Activated naive CD4-positive, alpha-beta T cell treated with anti-CD3 and anti-CD28 coated beads for 36 hours (primary cell): ENCODE data around the gene KLF2. TPM values are rescaled to one million over a fixed set of nuclear protein-coding genes. Genes with fewer than 3 reads are reported as not detected.
"Not testable (repeated sequence)": the region's sequence is repeated elsewhere in the genome, so short reads cannot be mapped to it uniquely, and the experiment has no call there.

ENCODE experiments used
- CTCF ChIA-PET: fragments of 350-600 bp; sonication (Branson Sonifier 250); formaldehyde crosslinking; loops from one replicate; lab custom pipeline; 2021; ENCODE audit warnings: antibody characterized with exemption; lab: Charles Lee
- DNase-seq: peaks from one replicate; pipeline ENCODE4 v3.0.0-alpha.2; 2020
- H3K27ac Mint-ChIP-seq: one replicate; pipeline ENCODE4 v1.8.0; 2021; ENCODE audit warnings: mild to moderate bottlenecking, mixed read lengths
- H3K27me3 Mint-ChIP-seq: one replicate; pipeline ENCODE4 v1.8.0; 2021; ENCODE audit warnings: low read depth, mixed read lengths
- H3K36me3 Mint-ChIP-seq: one replicate; pipeline ENCODE4 v1.8.0; 2021; ENCODE audit warnings: low read depth, mixed read lengths
- H3K4me1 Mint-ChIP-seq: one replicate; pipeline ENCODE4 v1.8.0; 2021; ENCODE audit warnings: low read depth, mixed read lengths
- H3K4me3 Mint-ChIP-seq: one replicate; pipeline ENCODE4 v1.8.0; 2021; ENCODE audit warnings: mild to moderate bottlenecking, moderate library complexity, mixed read lengths
- H3K9me3 Mint-ChIP-seq: one replicate; pipeline ENCODE4 v1.8.0; 2021; ENCODE audit warnings: mixed read lengths
- intact Hi-C: fragments of 100-400 bp; cut with micrococcal nuclease; formaldehyde crosslinking; loops from one replicate; pipeline ENCODE4 v1.15.1; 2023
- total RNA-seq, 2 experiments: library from RNA; stranded (reverse); gene quantifications; one replicate each; pipeline ENCODE4 v1.2.3, GENCODE V29; 2021

KLF2 gene
- total RNA-seq = under 1 TPM; 0.22 to 0.69 TPM

DNA sequence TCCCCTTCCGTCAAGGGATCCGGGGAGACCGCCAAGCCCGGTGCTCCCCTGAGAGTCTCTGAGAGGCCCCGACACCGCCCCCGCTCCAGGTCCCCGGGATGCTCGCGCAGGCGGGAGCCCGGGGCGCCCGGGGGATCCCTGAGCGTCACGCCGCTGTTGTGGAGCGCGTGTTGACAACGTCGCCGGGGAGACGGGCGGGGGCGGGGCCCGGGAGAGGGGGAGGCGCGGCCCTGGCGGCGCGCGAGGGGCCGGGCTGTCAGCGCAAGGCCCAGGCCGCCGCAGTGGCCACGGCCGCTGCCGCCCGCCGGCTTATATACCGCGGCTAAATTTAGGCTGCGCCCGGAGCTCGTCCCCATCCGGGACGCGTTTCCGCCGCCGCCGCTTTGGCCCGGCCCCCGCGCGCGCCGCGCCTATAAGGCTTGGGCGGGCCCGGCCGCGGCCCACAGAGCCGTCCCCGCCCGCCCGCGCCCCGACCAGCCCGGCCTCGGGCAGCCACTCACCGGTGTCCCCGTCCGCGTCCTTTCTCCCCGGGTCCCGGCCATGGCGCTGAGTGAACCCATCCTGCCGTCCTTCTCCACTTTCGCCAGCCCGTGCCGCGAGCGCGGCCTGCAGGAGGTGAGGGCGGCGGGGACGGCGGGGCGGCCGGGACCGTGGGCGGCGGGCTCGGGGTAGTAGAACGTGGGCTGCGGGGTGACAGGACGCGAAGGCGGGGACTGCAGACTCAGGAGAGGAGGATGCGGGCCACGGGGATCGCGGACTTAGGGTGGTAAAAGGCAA is at the start of gene KLF2:
KLF2 (plus strand) TSS at position 443 of the 777 bp plus-strand sequence; CDS start at position 541, 98 bp downstream.
- Mint-ChIP-seq H3K27ac (no peak within 1 kb of the TSS), H3K4me3 (peak within 1 kb of the TSS; percentile 58), H3K36me3 (peaks cover 2% of the 10 kb centered on the region), H3K27me3 (peaks cover 14% of the 10 kb centered on the region), H3K9me3 (no peaks in the 10 kb centered on the region), H3K4me1 (peaks cover 45% of the 10 kb centered on the region)
- CTCF ChIA-PET = no interaction called here
- intact Hi-C loops = loop anchor here (1.0 kb wide), 1 partner anchor 218 kb away; the partner anchor contains the start of gene CHERP
- DNase-seq = peak; percentile 83

DNA sequence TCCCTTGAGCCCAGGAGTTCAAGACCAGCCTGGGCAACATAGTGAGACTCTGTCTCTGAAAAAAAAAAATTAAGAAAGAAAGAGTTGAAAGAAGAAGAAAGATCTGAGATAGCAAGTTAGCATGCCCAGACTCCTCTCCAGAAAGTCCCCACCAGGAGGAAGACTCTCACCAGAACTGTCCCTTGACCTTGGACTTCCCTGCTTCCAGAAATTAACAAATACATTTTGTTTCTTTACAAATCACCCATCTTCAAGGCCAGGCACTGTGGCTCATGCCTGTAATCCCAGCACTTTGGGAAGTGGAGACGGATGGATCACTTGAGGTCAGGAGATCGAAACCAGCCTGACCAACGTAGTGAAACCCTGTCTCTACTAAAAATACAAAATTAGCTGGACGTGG is 44.3 kb upstream of the KLF2 start:
- Mint-ChIP-seq H3K9me3 (no peaks in the 10 kb centered on the region), H3K27me3 (peaks cover 3% of the 10 kb centered on the region), H3K27ac (no peak overlapping the region), H3K4me3 (no peak overlapping the region), H3K4me1 (peaks cover 27% of the 10 kb centered on the region), H3K36me3 (no peaks in the 10 kb centered on the region)
- no peak for DNase-seq
- intact Hi-C loops = no loop called here
- CTCF ChIA-PET = interaction anchor here (0.6 kb wide), 1 partner anchor 103 kb away, joined by 6 read pairs; no protein-coding TSS in a partner anchor

DNA sequence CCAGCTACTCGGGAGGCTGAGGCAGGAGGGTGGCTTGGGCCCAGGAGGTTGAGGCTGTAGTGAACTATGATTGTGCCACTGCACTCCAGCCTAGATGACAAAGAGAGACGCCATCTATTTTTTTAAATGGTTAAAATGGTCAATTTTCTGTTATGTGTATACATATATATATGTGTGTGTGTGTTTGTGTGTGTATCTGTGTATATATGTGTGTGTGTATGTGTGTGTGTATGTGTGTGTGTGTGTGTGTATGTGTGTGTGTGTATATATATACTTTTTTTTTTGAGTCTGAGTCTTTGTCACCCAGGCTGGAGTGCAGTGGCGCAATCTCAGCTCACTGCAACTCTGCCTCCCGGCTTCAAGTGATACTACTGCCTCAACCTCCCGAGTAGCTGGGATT is 42.9 kb upstream of the KLF2 start:
- CTCF ChIA-PET = interaction anchor here (0.6 to 1.2 kb wide), 2 partner anchors 35 to 175 kb away, joined by 3 read pairs; no protein-coding TSS in a partner anchor
- Mint-ChIP-seq H3K9me3 (no peaks in the 10 kb centered on the region), H3K4me1 (peaks cover 39% of the 10 kb centered on the region), H3K27me3 (peaks cover 5% of the 10 kb centered on the region), H3K27ac (no peak overlapping the region), H3K36me3 (no peaks in the 10 kb centered on the region), H3K4me3 (no peak overlapping the region)
- DNase-seq = no peak
- intact Hi-C loops = loop anchor here (2.0 kb wide), 1 partner anchor 445 kb away; no protein-coding TSS in a partner anchor

DNA sequence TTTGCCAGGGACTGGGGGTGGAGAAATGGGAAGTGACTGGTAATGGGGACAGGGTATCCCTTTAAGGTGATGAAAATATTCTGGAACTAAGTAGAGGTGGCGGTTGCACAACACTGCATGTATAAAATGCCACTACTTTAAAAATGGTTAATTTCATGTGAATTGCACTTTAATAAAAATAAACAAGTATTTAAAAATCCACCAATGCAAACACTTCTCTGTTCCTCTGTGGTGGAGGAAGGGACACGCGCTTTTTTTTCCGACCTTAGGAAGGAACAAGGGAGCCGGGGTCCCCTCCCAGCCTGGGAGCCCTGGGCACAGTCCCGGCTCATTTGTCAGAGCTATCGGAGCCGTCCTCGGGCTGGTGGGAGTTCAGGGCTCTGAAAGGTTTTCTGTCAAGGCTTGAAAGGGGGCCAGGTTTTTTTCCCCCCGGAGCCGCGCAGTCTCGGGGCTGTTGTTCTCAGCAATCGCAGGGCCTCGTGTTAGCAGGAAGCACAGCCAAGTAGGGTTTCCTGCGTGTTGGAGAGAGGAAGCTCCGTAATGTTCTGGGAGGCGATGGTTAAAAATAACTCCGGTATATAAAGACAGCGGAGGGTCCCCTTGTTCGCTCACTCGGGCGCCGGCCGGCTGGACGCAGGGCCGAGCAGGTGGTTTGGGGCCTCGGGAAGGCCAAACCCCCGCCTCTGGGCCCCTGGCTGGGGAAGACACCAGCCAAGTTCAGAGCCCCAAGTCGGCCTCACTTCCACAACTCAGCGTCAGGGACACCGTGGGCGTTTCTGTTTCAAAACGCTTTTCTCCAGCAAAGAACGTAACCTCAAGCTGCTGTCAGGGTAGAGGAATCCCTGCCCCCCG is 41.2 kb upstream of the KLF2 start:
- no peaks in the 10 kb centered on the region for H3K36me3 Mint-ChIP-seq

DNA sequence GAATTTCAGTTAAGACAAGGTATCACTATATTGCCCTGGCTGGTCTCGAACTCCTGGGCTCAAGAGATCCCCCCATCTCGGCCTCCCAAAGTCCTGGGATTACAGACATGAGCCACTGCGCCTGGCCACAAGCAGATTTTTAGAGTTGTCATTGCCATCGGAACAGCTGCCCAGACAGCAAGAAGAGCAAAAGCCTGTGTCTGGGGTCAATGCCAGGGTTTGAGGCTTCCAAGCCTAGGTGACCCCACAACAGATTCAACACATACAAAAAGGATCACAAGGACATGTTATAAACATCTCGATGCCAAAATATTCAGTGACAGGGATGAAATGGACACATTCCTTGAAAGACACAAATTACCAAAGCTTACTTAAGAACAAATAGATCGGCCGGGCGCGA is 40.1 kb upstream of the KLF2 start:
- Mint-ChIP-seq H3K36me3 (no peaks in the 10 kb centered on the region), H3K4me3 (peak overlapping the region; percentile 52), H3K27me3 (peaks cover 7% of the 10 kb centered on the region), H3K27ac (no peak overlapping the region), H3K9me3 (no peaks in the 10 kb centered on the region), H3K4me1 (peaks cover 42% of the 10 kb centered on the region)
- intact Hi-C loops = loop anchor here (2.0 kb wide), 1 partner anchor 46 kb away; no protein-coding TSS in a partner anchor
- no peak for DNase-seq
- CTCF ChIA-PET = no interaction called here

More for the DNA sequence above, 41.2 kb upstream of the KLF2 start:
- Mint-ChIP-seq H3K27me3 (peaks cover 7% of the 10 kb centered on the region), H3K27ac (peak overlapping the region; percentile 66), H3K9me3 (no peaks in the 10 kb centered on the region), H3K4me1 (peaks cover 43% of the 10 kb centered on the region), H3K4me3 (peak overlapping the region; percentile 52)
- intact Hi-C loops = loop anchor here (2.0 kb wide), 2 partner anchors 47 to 447 kb away; no protein-coding TSS in a partner anchor
- CTCF ChIA-PET = interaction anchor here (0.6 to 0.7 kb wide), 3 partner anchors 45 to 431 kb away, joined by 3 to 5 read pairs (median 3); no protein-coding TSS in a partner anchor
- peak; percentile 92 for DNase-seq

DNA sequence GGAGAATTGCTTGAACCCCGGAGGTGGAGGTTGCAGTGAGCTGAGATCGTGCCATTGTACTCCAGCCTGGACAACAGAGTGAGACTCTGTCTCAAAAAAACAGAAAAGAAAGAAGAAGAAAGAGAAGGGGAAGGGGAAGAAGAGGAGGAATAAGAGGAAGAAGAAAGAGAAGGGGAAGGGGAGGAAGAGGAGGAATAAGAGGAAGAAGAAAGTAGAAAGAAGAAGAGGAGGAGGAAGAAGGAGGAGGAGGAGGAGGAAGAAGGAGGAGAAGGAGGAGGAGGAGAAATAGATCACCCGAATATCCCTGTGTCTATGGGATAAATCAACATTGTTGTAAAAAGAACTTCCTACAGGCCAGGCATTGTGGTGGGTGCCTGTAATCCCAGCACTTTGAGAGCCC is 39.5 kb upstream of the KLF2 start:
- H3K27ac Mint-ChIP-seq, H3K9me3 Mint-ChIP-seq, H3K27me3 Mint-ChIP-seq, DNase-seq, H3K36me3 Mint-ChIP-seq, CTCF ChIA-PET, H3K4me3 Mint-ChIP-seq: not testable (repeated sequence)
- intact Hi-C loops = loop anchor here (2.0 kb wide), 1 partner anchor 46 kb away; no protein-coding TSS in a partner anchor
- H3K4me1 Mint-ChIP-seq = peaks cover 41% of the 10 kb centered on the region

DNA sequence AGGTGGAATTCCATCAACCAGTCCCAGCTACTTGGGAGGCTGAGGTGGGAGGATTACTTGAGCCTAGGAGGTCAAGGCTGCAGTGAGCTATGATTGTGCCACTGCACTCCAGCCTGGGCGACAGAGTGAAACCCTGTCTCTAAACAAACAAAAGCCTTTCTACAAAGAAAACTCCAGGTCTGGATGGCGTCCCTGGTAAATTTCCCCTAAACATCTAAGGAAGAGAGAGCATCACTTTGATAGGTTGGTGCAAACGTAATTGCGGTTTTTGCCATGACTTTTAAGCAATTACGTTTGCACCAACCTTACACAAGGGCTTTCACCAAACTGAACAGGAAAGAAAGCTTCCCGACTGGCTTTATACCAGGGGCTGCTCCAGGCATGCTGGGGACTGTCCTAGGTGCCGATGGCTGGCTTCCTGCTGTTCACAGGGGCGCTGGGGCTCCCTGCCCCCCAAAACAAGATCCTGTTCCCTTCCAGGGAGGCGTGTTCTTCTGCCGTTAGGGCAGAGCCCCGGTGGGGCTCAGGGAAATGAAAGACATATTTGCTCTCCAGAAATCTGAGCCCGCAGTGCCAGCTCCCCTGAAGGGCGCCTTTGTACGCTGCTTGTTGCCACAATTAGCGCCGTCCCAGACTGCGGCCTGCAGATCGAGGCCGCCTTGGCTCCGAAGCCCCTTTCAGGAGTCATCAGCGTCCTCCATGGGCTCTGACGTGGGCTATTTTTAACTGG is 38.7 kb upstream of the KLF2 start:
- Mint-ChIP-seq H3K27ac (no peak overlapping the region), H3K36me3 (no peaks in the 10 kb centered on the region), H3K9me3 (no peaks in the 10 kb centered on the region), H3K4me3 (no peak overlapping the region), H3K27me3 (peaks cover 7% of the 10 kb centered on the region), H3K4me1 (peaks cover 39% of the 10 kb centered on the region)
- CTCF ChIA-PET = no interaction called here
- DNase-seq = peak; percentile 29
- intact Hi-C loops = loop anchor here (2.0 kb wide), 1 partner anchor 45 kb away; no protein-coding TSS in a partner anchor

DNA sequence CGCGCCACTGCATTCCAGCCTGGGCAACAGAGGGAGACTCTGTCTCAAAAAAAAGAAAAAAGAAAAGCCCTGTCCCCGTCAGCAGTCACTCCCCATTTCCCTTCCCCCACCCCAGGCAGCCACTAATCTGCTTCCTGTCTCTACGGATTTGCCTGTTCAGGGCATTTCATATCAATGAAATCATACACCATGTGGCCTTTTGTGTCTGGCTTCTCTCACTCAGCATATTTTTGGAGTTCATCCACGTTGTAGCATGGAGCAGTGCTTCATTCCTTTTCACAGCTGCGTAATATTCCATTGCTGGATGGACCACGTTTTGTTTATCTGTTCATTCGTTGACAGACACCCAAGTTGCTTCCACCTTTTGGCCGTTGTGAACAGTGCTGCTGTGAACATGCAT is 36.1 kb upstream of the KLF2 start:
- CTCF ChIA-PET = no interaction called here

DNA sequence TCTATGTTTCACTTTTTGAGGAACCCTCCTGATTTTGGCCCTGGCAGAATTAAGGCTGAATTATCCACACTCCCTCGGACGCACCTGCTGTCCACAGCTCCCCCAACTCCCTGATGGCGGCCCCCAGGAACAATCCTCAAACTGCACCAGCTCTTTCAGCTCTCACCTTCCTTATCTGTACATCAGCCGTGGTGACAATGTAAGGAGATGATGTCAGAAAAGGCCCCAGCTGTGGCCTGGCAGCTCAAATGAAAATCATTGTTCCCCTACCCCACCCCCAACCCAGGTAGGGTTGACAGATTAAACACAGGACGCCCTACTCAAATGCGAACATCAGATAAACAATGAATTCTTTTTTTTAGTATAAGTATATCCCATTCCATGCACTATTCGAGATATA is 35.0 kb upstream of the KLF2 start:
- H3K27ac Mint-ChIP-seq = no peak overlapping the region
- CTCF ChIA-PET = interaction anchor here (1.2 kb wide), 1 partner anchor 93 kb away, joined by 3 read pairs; no protein-coding TSS in a partner anchor
- no peaks in the 10 kb centered on the region for H3K36me3 Mint-ChIP-seq
- no peaks in the 10 kb centered on the region for H3K9me3 Mint-ChIP-seq
- peaks cover 5% of the 10 kb centered on the region for H3K27me3 Mint-ChIP-seq
- H3K4me1 Mint-ChIP-seq = peaks cover 20% of the 10 kb centered on the region
- DNase-seq = no peak
- intact Hi-C loops = no loop called here
- no peak overlapping the region for H3K4me3 Mint-ChIP-seq

More for the DNA sequence above, 36.1 kb upstream of the KLF2 start:
- peak; percentile 35 for DNase-seq
- Mint-ChIP-seq H3K4me3 (no peak overlapping the region), H3K27me3 (peaks cover 7% of the 10 kb centered on the region), H3K36me3 (no peaks in the 10 kb centered on the region), H3K4me1 (peaks cover 30% of the 10 kb centered on the region), H3K9me3 (no peaks in the 10 kb centered on the region), H3K27ac (no peak overlapping the region)
- intact Hi-C loops = no loop called here

DNA sequence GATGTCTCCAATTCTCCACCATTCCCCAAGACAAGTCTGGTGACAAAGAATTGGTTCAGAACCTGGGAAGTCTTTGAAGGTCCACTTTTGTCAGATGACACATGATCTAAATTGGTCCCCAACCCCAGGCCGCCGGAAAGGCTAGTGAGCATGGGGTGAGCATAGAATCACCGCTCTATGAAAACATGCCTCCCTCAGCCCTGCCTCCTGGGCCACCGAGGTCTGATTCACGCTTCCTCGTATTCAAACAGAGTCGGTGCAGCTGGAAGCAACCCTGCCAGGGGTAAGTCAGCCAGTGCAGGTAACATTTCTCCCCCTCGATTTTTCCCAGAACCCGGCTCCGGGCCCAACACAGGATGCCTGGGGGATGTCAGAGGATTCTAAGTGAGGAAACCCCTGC is 33.9 kb upstream of the KLF2 start:
- no peak for DNase-seq
- Mint-ChIP-seq H3K27me3 (peaks cover 4% of the 10 kb centered on the region), H3K36me3 (no peaks in the 10 kb centered on the region), H3K9me3 (no peaks in the 10 kb centered on the region), H3K4me3 (no peak overlapping the region), H3K4me1 (peaks cover 16% of the 10 kb centered on the region), H3K27ac (no peak overlapping the region)
- CTCF ChIA-PET = interaction anchor here (1.0 kb wide), 1 partner anchor 22 kb away, joined by 3 read pairs; no protein-coding TSS in a partner anchor
- intact Hi-C loops = no loop called here

DNA sequence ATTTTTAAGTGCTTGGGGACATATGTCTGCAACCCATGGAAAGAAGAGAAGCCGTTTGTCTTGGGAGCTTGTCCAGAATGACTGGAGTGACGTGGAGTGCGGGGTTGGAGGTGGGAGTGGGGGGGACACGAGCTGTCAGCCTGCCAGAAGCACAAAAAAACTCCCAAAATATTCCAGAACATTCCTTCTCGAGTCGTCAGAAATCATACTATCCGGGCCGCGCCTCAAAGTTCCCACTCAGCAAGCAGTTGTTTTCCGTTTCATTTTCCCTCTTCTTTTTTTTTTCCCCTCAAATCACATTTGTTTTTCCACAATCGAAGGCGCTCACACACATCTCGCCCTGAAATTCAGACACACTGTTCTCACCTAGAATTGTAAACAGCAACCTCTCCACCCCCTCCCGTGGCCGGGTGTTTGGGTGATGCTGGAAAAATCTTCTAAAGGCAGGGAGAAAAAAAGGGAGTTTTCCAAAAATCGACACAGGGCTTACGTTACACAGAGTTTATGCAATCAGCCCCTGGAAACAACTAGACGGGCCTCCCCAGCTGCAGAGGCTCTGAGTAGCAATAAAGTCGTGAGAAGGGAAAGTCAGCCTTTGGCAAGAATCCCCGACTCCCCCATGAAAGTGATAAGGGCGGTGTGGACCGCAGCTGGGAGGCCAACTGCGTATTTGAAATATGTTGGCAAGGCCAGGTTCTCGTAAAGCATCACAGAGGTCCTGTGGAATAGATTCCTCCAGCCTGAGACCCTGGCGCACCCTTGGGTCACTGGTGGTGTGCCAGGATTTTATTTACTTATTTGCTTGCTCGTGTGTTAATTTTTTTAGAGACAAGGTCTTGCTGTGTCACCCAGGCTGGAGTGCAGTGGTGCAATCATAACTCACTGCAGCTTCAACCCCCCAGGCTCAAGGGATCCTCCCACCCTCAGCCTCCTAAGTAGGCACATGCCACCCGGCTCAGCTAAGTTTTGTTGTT is 31.2 kb upstream of the KLF2 start:
- intact Hi-C loops = no loop called here
- Mint-ChIP-seq H3K9me3 (no peaks in the 10 kb centered on the region), H3K4me1 (peaks cover 3% of the 10 kb centered on the region), H3K36me3 (no peaks in the 10 kb centered on the region), H3K27ac (no peak overlapping the region), H3K27me3 (no peaks in the 10 kb centered on the region), H3K4me3 (no peak overlapping the region)
- CTCF ChIA-PET = no interaction called here
- DNase-seq = no peak
